Kidney epithelial cell (primary cell): ENCODE measurements around the gene KSR2. TPM values are rescaled to one million over a fixed set of nuclear protein-coding genes. Genes with fewer than 3 reads are reported as not detected.

Experiments used
- DNase-seq: peaks from one replicate; pipeline ENCODE4 v3.0.0-alpha.2; 2010; ENCODE audit warnings: low read depth
- H3K27me3 ChIP-seq: 2 replicates; pipeline ENCODE4 v1.6.0; 2011; ENCODE audit warnings: low read length; ENCODE audit not compliant: control insufficient read depth, insufficient read depth
- H3K36me3 ChIP-seq: 2 replicates; pipeline ENCODE4 v1.5.1; 2011; ENCODE audit warnings: low read length; ENCODE audit not compliant: control insufficient read depth, insufficient read depth
- H3K4me3 ChIP-seq: 2 replicates; pipeline ENCODE4 v1.5.1; 2011; ENCODE audit warnings: low read depth, mild to moderate bottlenecking, control low read depth, low read length
- CTCF ChIP-seq: IDR thresholded peaks from 2 replicates; pipeline ENCODE4 v1.5.1; 2011; ENCODE audit warnings: mild to moderate bottlenecking, moderate library complexity, low read length, control low read depth, inconsistent platforms; ENCODE audit not compliant: insufficient read depth, poor library complexity, severe bottlenecking
- total RNA-seq: library from RNA; depleted of rRNA; stranded (reverse); fragments of >200 nt; gene quantifications from 2 replicates; pipeline ENCODE4 v1.2.3, GENCODE V29; 2015

KSR2 gene
- total RNA-seq, 1 donor from 2014 or later: 0.29 TPM

GRCh38 chr12:117521346-117521745 is 447.4 kb downstream of the KSR2 start:
- no peak for TF ChIP-seq CTCF
- Histone ChIP-seq H3K4me3 (no peak overlapping the region), H3K36me3 (no peaks in the 10 kb centered on the region), H3K27me3 (no peaks in the 10 kb centered on the region)
- no peak for DNase-seq

- Histone ChIP-seq H3K4me3 (no peak overlapping the region), H3K27me3 (no peaks in the 10 kb centered on the region), H3K36me3 (no peaks in the 10 kb centered on the region)
- DNase-seq: no peak
- TF ChIP-seq CTCF: no peak
These were observed 450.1 kb downstream of the KSR2 start for GRCh38 chr12:117518594-117519270.

- no peak for TF ChIP-seq CTCF
- Histone ChIP-seq H3K36me3 (no peaks in the 10 kb centered on the region), H3K27me3 (no peaks in the 10 kb centered on the region), H3K4me3 (no peak overlapping the region)
- DNase-seq: no peak
These were observed 451.5 kb downstream of the KSR2 start for GRCh38 chr12:117517219-117517739.

GRCh38 chr12:117516034-117516433 is 452.8 kb downstream of the KSR2 start:
- DNase-seq: no peak
- Histone ChIP-seq H3K4me3 (no peak overlapping the region), H3K27me3 (no peaks in the 10 kb centered on the region), H3K36me3 (no peaks in the 10 kb centered on the region)
- TF ChIP-seq CTCF: no peak

GRCh38 chr12:117514016-117514415 is 454.8 kb downstream of the KSR2 start:
- DNase-seq: no peak
- TF ChIP-seq CTCF: no peak
- no peak overlapping the region for H3K4me3 ChIP-seq
- H3K36me3 ChIP-seq: no peaks in the 10 kb centered on the region
- no peaks in the 10 kb centered on the region for H3K27me3 ChIP-seq

GRCh38 chr12:117513353-117513752 is 455.4 kb downstream of the KSR2 start:
- H3K4me3 ChIP-seq: no peak overlapping the region
- no peaks in the 10 kb centered on the region for H3K36me3 ChIP-seq
- no peak for DNase-seq
- no peaks in the 10 kb centered on the region for H3K27me3 ChIP-seq
- TF ChIP-seq CTCF: no peak
